ENCODE measurements around the gene LRRC25.
"Not testable (repeated sequence)": the region's sequence is repeated elsewhere in the genome, so short reads cannot be mapped to it uniquely, and the experiment has no call there.

GRCh38 chr19:18402455-18403248 lies 5.2 kb upstream of the LRRC25 start:
- not testable (repeated sequence) for TF ChIP-seq POLR2A (IDR thresholded peaks at IDR 0.05; ENCODE audit: low read depth, low read length); POLR2AphosphoS5 (IDR thresholded peaks at IDR 0.05; ENCODE audit: low read depth, low read length); TAF1 (IDR thresholded peaks at IDR 0.05; ENCODE audit: low read depth, low read length); PAX5 (IDR thresholded peaks at IDR 0.05; ENCODE audit: insufficient read depth, low read length, severe bottlenecking)

Measured in GM12891 (cell line).